ENCODE measurements around the gene C20orf204. TPM values are rescaled to one million over a fixed set of nuclear protein-coding genes. Genes with fewer than 3 reads are reported as not detected.

The C20orf204 gene
- total RNA-seq, 4 donors from 2014 or later = 0.68 to 34.8 (median 1.4) TPM; not detected in 1

- H3K4me1 ChIP-seq = peaks cover 0 to 5% (median 4%) of the 10 kb centered on the region in 4 donors
- H3K27me3 ChIP-seq = peaks cover 98% of the 10 kb centered on the region
- 10% methylated on average over 28 of the region's 101 CpGs; no CpG with 5 or more reads in 1 of the 2 donors for WGBS, 2 donors (ENCODE audit: low coverage in 1 of 2)
- H3K9me3 ChIP-seq = no peaks in the 10 kb centered on the region
- no peak overlapping the region for H3K27ac ChIP-seq
- TF ChIP-seq EP300 (IDR thresholded peaks at IDR 0.05; ENCODE audit: low read depth) (no peak), CTCF (IDR thresholded peaks at IDR 0.05) (no peak), POLR2A (IDR thresholded peaks at IDR 0.05) (no peak), POLR2AphosphoS5 (IDR thresholded peaks at IDR 0.05) (no peak)
- H3K36me3 ChIP-seq = no peaks in the 10 kb centered on the region
- peak overlapping the region in 2 of 4 donors; percentile 17 to 30 for H3K4me3 ChIP-seq
- in situ Hi-C loops (cut with MboI; ENCODE audit: low pct_ligation_motif_present in 1 of 4, low pct_unique_long_range_greater_than_20kb in 1 of 4, low sequenced_read_pairs in 3 of 4) (no loop called here), intact Hi-C loops (cut with DNase I; ENCODE audit: low total_unique reads) (no loop called here)
- no peak for DNase-seq
These were observed 12.5 kb downstream of the C20orf204 start for GRCh38 chr20:64048402-64049044.

GRCh38 chr20:64049060-64049877 lies 13.3 kb downstream of the C20orf204 start, which contains the start of gene SOX18:
Gene SOX18 (minus strand): TSS chr20:64049639. CDS start chr20:64049516, 123 bp downstream.
- intact Hi-C loops (cut with DNase I; ENCODE audit: low total_unique reads) = no loop called here
- no peaks in the 10 kb centered on the region for H3K36me3 ChIP-seq
- H3K4me3 ChIP-seq = peak within 1 kb of the TSS in 2 of 4 donors; percentile 17 to 30
- no peak for DNase-seq
- in situ Hi-C loops (cut with MboI; ENCODE audit: low pct_ligation_motif_present in 1 of 4, low pct_unique_long_range_greater_than_20kb in 1 of 4, low sequenced_read_pairs in 3 of 4) = no loop called here
- WGBS, 2 donors (ENCODE audit: low coverage in 1 of 2) = 2% methylated on average over 28 of the region's 111 CpGs; no CpG with 5 or more reads in 1 of the 2 donors
- TF ChIP-seq POLR2AphosphoS5 (IDR thresholded peaks at IDR 0.05) (peak in 1 of 3 donors; percentile 17), POLR2A (IDR thresholded peaks at IDR 0.05) (no peak)
- H3K27ac ChIP-seq = peak within 1 kb of the TSS; percentile 13 to 51 (median 26)
- peaks cover 98% of the 10 kb centered on the region for H3K27me3 ChIP-seq
- H3K4me1 ChIP-seq = peaks cover 0 to 5% (median 4%) of the 10 kb centered on the region in 4 donors
- no peaks in the 10 kb centered on the region for H3K9me3 ChIP-seq

- in situ Hi-C loops (cut with MboI; ENCODE audit: low pct_ligation_motif_present in 1 of 4, low pct_unique_long_range_greater_than_20kb in 1 of 4, low sequenced_read_pairs in 3 of 4) (no loop called here), intact Hi-C loops (cut with DNase I; ENCODE audit: low total_unique reads) (no loop called here)
- Histone ChIP-seq H3K27me3 (peaks cover 97% of the 10 kb centered on the region), H3K4me3 (peak overlapping the region in 1 of 4 donors; percentile 30), H3K36me3 (no peaks in the 10 kb centered on the region), H3K9me3 (no peaks in the 10 kb centered on the region), H3K27ac (peak overlapping the region; percentile 13 to 51 (median 26)), H3K4me1 (peaks cover 0 to 5% (median 4%) of the 10 kb centered on the region in 4 donors)
- WGBS, 2 donors (ENCODE audit: low coverage in 1 of 2) = 29% methylated on average over 5 of the region's 16 CpGs; no CpG with 5 or more reads in 1 of the 2 donors
- no peak for TF ChIP-seq EP300 (IDR thresholded peaks at IDR 0.05; ENCODE audit: low read depth)
- TF ChIP-seq POLR2AphosphoS5 (IDR thresholded peaks at IDR 0.05) = no peak
- DNase-seq = no peak
These were observed 13.9 kb downstream of the C20orf204 start for GRCh38 chr20:64049878-64050260.

- H3K4me3 ChIP-seq = no peak overlapping the region
- peaks cover 97% of the 10 kb centered on the region for H3K27me3 ChIP-seq
- no peaks in the 10 kb centered on the region for H3K36me3 ChIP-seq
- in situ Hi-C loops (cut with MboI; ENCODE audit: low pct_ligation_motif_present in 1 of 4, low pct_unique_long_range_greater_than_20kb in 1 of 4, low sequenced_read_pairs in 3 of 4) (no loop called here), intact Hi-C loops (cut with DNase I; ENCODE audit: low total_unique reads) (no loop called here)
- peak overlapping the region; percentile 13 to 51 (median 26) for H3K27ac ChIP-seq
- TF ChIP-seq EP300 (IDR thresholded peaks at IDR 0.05; ENCODE audit: low read depth) (no peak), POLR2AphosphoS5 (IDR thresholded peaks at IDR 0.05) (no peak), CTCF (IDR thresholded peaks at IDR 0.05) (no peak), POLR2A (IDR thresholded peaks at IDR 0.05) (no peak)
- no peaks in the 10 kb centered on the region for H3K9me3 ChIP-seq
- no peak for DNase-seq
- WGBS, 2 donors (ENCODE audit: low coverage in 1 of 2) = 61% methylated on average over 21 of the region's 23 CpGs; no CpG with 5 or more reads in 1 of the 2 donors
- peaks cover 0 to 5% (median 4%) of the 10 kb centered on the region in 4 donors for H3K4me1 ChIP-seq
These were observed 14.5 kb downstream of the C20orf204 start for GRCh38 chr20:64050261-64051032.

All from transverse colon (tissue), 4 donors.